ENCODE data around the gene SCO2. TPM values are rescaled to one million over a fixed set of nuclear protein-coding genes. Genes with fewer than 3 reads are reported as not detected.
A peak's percentile ranks its signal among the peaks of the same experiment; 100 is the strongest.

SCO2 gene
- total and polyA plus RNA-seq, 10 of the 15 experiments (the other 5 are each of a cell fraction or from before 2014, with no cell fraction given) = 0.18 to 16.0 (median 2.4) TPM; not detected in 1

DNA sequence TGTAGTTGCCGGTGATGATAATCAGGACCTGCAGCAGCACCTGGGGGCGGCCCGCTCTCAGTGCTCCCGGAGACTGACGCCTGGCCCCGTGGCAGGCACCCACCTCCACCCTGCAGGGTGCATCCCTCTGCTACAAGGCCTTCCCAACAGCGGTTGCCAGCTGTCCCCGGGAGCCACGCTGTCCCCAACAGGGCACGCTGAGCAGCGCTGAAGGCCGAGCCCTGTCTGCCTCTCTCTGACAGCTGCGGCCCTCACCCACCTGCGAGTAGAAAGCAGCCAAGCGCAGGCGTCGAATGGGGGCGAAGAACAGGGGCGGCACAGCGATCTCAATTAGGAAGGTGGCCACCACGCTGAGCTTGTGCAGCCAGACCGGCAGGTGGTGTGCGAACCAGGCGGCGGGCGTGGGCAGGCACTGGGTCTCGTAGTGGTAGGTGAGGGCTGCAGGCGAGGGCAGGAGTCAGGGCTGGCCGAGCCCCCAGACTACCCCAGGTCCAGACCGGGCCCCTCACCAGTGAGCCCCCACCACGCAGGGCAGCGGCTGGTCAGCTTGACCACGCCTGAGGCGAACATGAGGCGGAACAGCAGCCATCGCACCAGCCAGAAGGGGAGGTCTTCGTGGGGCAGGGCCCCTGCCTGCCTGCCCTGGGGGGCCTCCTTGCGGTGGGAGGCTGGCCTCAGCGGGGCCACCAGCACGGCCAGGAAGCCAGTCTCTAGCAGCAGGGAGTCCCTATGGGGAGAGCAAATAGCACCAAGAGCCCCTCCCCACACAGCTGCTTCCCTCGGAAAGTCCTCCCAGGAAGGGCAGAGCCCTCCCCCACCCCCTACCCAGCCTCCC is 19.4 kb downstream of the SCO2 start:
- ChIA-PET POLR2A (interaction anchor here (7.2 kb wide), 1 partner anchor 19 kb away, joined by 84 read pairs; the partner anchor contains the start of gene SCO2), CTCF (no interaction called here), SMC1A (ENCODE audit: uncharacterized antibody, unreplicated experiment) (no interaction called here), RAD21 (ENCODE audit: unreplicated experiment) (no interaction called here)
- H3K9ac ChIP-seq (ENCODE audit: control insufficient read depth, insufficient read depth, low read length) = peak overlapping the region; percentile 97
- H3K9me3 ChIP-seq (replicated peaks; ENCODE audit: control insufficient read depth, insufficient read depth, low read length) = no peaks in the 10 kb centered on the region
- in situ Hi-C loops (cut with MboI) = no loop called here
- no peaks in the 10 kb centered on the region for H4K20me1 ChIP-seq (ENCODE audit: control insufficient read depth, insufficient read depth)
- FAIRE-seq (no peak), DNase-seq (ENCODE audit: low read depth, low spot score) (no peak), ATAC-seq (no peak)
- no peak overlapping the region; the same call in 1 of the 2 replicates for H3K27ac ChIP-seq (ENCODE audit: control insufficient read depth, insufficient read depth)
- peaks cover 4 to 8% of the 10 kb centered on the region in 2 experiments; a peak in 3 of 4 replicates for H3K36me3 ChIP-seq (ENCODE audit: control insufficient read depth in 2 of 2, insufficient read depth in 2 of 2, low read length in 1 of 2)
- no peaks in the 10 kb centered on the region for H3K27me3 ChIP-seq (replicated peaks in 1 of 2; ENCODE audit: control insufficient read depth in 2 of 2, insufficient read depth in 2 of 2, low read length in 1 of 2)
- 94% methylated on average over 35 of the region's 41 CpGs for WGBS (ENCODE audit: insufficient coverage, insufficient replicate concordance, low lambda C conversion rate, missing lambda C conversion rate)
- H2AFZ ChIP-seq (ENCODE audit: control insufficient read depth, low read depth, low read length) = no peak overlapping the region
- TF ChIP-seq NR2C2 (IDR thresholded peaks at IDR 0.05; ENCODE audit: borderline replicate concordance, control insufficient read depth, insufficient read length, low read depth) (no peak), NFIC (IDR thresholded peaks at IDR 0.05; ENCODE audit: low read depth, low read length) (no peak), RB1 (IDR thresholded peaks at IDR 0.05; ENCODE audit: borderline replicate concordance) (no peak), POLR2A (IDR thresholded peaks at IDR 0.05; ENCODE audit: low read depth, low read length) (0 out of 2 replicates have a peak, but pooled peaks have one; percentile 4), CREM (IDR thresholded peaks at IDR 0.05; ENCODE audit: low read depth) (no peak), E4F1 (IDR thresholded peaks at IDR 0.05; ENCODE audit: borderline replicate concordance, partially characterized antibody) (no peak), NBN (IDR thresholded peaks at IDR 0.05) (no peak)
- intact Hi-C loops (cut with micrococcal nuclease; ENCODE audit: unreplicated experiment) = no loop called here
- BruUV-seq (replicated peaks) = no TSS peak
- peak overlapping the region; percentile 100 for H3K4me3 ChIP-seq
- H3K79me2 ChIP-seq (ENCODE audit: control insufficient read depth, insufficient read depth, low read length) = peaks cover 34% of the 10 kb centered on the region
- peak overlapping the region; percentile 92 for H3K4me2 ChIP-seq (ENCODE audit: control insufficient read depth, insufficient read depth)
- peaks cover 9% of the 10 kb centered on the region for H3K4me1 ChIP-seq (ENCODE audit: control insufficient read depth, insufficient read depth, low read length)

All from GM12878 (cell line).